Fibroblast of skin of right quadriceps (primary cell): ENCODE measurements around the gene PREX1.

Experiments
- DNase-seq: peaks from one replicate; pipeline ENCODE4 v3.0.0-alpha.2; 2013

Gene PREX1

GRCh38 chr20:48694381-48694865 is 133.4 kb downstream of the PREX1 start:
- DNase-seq: no peak

GRCh38 chr20:48691523-48691922 is 136.3 kb downstream of the PREX1 start:
- no peak for DNase-seq

GRCh38 chr20:48690888-48691287 is 136.9 kb downstream of the PREX1 start:
- no peak for DNase-seq

- no peak for DNase-seq
Observed at GRCh38 chr20:48689874-48690571, 137.8 kb downstream of the PREX1 start.

- DNase-seq: no peak
Observed at GRCh38 chr20:48689388-48689787, 138.4 kb downstream of the PREX1 start.

GRCh38 chr20:48688579-48688978 is 139.2 kb downstream of the PREX1 start:
- no peak for DNase-seq

- DNase-seq: no peak
Observed at GRCh38 chr20:48687117-48687800, 140.5 kb downstream of the PREX1 start.

- DNase-seq: peak; percentile 43
Observed at GRCh38 chr20:48686238-48687116, 141.3 kb downstream of the PREX1 start.

- no peak for DNase-seq
Observed at GRCh38 chr20:48685300-48685699, 142.5 kb downstream of the PREX1 start.

GRCh38 chr20:48684501-48685041 is 143.2 kb downstream of the PREX1 start:
- peak; percentile 28 for DNase-seq

GRCh38 chr20:48683467-48684175 is 144.2 kb downstream of the PREX1 start:
- DNase-seq: no peak

- peak; percentile 98 for DNase-seq
Observed at GRCh38 chr20:48682529-48683363, 145.1 kb downstream of the PREX1 start.

GRCh38 chr20:48681873-48682426 is 145.8 kb downstream of the PREX1 start:
- no peak for DNase-seq

GRCh38 chr20:48681201-48681872 is 146.5 kb downstream of the PREX1 start:
- peak; percentile 38 for DNase-seq

GRCh38 chr20:48680650-48681049 is 147.1 kb downstream of the PREX1 start:
- no peak for DNase-seq

GRCh38 chr20:48679599-48679998 is 148.2 kb downstream of the PREX1 start:
- no peak for DNase-seq

- DNase-seq: no peak
Observed at GRCh38 chr20:48679011-48679410, 148.8 kb downstream of the PREX1 start.

GRCh38 chr20:48678421-48678820 is 149.4 kb downstream of the PREX1 start:
- DNase-seq: no peak

- no peak for DNase-seq
Observed at GRCh38 chr20:48676795-48677460, 150.9 kb downstream of the PREX1 start.

GRCh38 chr20:48676125-48676524 is 151.7 kb downstream of the PREX1 start:
- DNase-seq: no peak
